Hematopoietic multipotent progenitor cell treated with erythropoietin and hydrocortisone succinate and interleukin-3 and kit ligand, for 17 days (in vitro differentiated cells): ENCODE measurements around the gene OSTF1.

Source experiments
- DNase-seq: peaks from one replicate; pipeline ENCODE4 v3.0.0-alpha.2; 2015; ENCODE audit warnings: low spot score

Gene OSTF1

DNA sequence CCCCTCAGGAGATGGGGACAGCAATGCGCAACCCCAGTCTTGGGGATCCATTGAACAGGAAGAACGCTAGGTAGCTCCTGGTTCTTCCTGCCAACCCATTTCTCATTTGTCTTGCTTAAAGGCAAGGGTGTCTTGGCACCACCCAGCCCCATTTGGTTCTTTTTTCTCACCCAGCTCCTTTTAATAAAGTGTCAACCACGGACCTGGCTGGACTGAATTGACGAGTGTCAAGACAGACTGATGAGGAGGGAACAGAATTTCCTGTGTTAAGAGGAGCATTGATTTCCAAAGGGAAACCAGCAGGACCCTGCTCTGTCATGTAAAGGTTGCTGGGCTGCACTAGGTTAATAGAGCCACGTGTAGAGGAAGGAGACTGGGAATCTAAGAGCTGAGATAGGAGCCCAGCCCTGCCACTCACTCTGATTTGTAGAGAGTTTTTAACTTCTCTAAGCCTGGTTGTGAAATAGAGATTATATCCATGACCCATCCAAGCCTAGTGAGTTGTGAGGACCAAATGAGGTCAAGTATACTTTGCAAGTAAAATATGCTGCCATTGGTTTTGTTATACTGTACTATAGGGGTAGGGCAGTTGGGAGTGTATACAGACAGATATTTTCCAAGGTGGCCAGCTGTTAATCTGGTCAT, 33.7 kb downstream of the OSTF1 start:
- DNase-seq = no peak

DNA sequence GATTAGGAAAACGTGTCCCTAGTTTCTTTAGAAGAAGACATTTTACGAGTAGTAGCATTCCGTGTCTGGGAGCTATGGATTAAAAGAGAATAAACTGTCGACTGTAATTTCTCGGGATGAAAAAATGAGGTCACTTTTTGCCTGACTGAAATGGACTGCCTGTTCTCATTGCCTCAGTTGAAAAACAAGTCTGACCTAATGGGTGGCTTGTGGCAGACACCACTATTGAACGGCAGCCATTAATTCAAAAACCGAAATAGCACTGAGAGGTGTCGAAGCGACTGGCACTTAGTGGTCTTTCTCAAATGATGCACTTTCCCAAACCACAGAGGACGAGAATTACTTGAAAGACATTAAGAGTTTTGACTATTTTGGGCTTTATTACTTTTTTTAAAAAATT, 35.4 kb downstream of the OSTF1 start:
- no peak for DNase-seq

DNA sequence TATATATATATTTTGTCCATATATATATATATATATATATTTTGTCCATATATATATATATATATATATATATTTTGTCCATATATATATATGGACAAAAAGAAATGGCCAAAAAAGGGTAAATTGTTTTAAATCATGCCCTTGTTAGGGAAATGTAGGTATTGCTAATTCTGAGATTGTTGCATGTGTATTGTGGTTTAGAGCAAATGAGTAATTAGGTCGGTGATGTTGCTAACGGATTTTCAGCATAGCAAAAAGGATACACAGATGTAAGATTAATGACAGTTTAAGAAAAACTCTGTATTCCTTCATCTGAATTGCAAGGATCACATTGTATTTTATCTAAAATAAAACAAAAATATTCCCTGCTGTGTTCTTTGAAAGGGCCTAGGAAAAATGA, 40.2 kb downstream of the OSTF1 start:
- no peak for DNase-seq

DNA sequence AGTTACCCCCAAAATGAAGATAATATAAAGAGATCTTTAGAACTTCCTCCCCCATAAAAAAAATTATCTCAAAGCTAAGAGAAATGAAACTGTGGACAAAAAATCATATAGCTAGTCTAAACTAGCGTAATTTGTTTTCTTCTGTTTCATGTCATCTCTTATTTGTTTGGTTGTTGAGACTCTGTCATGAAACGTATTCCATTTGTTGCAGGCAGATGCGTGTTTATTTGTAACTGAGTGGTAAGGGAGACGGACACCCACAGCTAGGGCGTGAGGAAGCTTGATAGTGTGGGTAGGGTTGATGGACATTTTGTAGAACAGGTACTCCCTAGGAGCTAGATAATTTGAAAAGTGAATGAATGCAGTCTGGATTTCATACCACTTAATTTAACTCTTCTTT, 41.9 kb downstream of the OSTF1 start:
- DNase-seq = no peak

DNA sequence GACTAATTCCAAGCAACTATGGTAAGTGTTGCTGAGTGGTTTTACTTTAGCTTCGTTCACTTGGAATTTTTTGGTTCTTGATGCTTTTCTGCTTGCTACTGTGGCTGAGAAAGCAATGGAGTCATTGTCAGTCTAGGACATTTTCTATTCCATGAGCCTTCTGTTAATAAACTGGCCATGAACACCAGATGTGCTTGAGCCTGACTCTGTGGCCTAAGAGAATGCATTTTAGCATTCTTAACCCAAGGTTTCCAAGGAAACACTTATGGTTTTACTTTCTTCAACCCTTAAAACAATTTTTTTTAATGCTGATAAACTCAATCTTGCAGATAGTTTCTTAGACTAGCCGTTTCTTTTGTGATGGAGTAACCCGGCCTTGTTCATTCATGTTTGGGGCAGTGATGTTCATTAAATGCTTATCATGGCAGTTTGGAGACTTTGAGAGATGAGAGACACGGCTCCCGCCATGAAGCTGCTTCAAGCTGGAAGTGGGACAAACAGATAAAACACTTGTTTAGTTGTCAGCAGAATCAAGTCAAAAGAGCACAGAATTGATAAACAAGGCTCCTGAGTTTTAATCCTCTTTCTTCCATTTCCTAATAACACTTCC, 42.4 kb downstream of the OSTF1 start:
- DNase-seq = no peak

DNA sequence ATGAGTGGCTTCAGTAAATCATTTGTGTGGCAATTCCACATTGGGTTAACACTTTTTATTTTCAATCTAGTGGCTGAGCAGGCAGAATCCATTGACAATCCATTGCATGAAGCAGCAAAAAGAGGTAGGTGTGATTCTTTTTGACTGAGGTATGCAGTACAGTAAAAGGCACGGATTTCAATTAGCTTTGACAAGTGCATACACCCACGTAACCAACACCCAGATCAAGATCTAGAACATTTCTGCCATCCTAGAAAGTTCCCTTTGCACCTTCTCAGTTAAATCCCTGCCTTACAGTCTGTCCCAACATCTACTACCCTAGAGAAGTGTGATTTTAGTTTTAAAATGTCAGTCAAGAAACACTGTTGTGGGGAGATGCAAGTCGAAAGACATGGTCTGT, 43.4 kb downstream of the OSTF1 start:
- DNase-seq = no peak

DNA sequence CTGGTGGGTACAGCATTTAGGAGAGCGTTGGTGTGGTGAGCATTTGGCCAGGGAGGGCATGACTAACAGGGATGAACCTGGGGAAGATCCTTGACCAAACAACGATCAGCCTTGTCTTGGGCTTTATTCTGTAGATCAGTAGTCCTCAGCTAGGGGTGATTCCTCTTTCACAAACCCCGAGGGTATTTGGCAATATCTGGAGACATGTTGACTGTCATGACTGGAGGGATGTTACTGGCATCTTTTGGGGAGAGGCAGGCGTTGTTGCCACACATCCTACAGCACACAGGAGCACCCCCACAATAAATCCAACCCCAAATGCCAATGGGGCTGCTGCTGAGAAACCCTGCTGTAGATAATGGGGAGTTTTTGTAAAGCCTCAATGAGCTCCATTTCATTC, 43.9 kb downstream of the OSTF1 start:
- DNase-seq = no peak

DNA sequence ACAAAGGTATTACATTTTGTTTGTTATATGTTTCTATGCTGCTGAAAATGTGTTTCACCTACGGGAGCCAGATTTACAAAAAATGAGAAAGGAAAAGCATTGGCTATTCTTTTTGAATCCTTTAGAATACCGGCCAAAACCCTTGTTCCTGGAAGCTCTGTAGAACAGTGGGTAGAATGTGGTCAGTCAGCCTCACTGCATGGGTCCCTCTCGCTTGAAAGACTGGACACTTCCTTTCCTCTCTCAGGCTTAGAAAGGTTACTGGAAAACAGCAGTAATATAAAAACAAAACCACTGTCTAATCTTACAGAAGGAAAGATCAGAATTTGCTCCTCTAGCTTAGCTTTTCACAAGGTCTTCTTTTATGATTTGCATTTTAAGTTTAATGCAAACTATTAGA, 45.1 kb downstream of the OSTF1 start:
- no peak for DNase-seq

DNA sequence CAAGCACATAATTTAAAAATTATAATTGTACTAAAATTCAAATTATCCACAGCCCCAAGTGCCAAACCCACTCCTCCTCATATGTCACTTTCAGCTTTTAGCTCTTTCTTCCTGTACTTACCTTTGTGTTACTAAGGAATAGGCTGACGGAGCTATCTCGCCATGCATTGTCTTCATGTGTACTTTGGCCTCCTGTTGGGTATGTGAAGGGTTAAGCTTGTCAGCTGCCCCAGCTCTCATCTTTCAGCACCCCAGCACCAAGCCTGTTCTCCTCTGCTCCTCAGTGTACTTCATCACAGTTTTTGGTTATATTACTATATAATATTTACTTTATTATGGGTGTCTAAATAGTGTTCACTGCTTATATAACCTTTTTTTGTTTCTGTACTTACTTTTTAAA, 46.2 kb downstream of the OSTF1 start:
- DNase-seq = no peak

DNA sequence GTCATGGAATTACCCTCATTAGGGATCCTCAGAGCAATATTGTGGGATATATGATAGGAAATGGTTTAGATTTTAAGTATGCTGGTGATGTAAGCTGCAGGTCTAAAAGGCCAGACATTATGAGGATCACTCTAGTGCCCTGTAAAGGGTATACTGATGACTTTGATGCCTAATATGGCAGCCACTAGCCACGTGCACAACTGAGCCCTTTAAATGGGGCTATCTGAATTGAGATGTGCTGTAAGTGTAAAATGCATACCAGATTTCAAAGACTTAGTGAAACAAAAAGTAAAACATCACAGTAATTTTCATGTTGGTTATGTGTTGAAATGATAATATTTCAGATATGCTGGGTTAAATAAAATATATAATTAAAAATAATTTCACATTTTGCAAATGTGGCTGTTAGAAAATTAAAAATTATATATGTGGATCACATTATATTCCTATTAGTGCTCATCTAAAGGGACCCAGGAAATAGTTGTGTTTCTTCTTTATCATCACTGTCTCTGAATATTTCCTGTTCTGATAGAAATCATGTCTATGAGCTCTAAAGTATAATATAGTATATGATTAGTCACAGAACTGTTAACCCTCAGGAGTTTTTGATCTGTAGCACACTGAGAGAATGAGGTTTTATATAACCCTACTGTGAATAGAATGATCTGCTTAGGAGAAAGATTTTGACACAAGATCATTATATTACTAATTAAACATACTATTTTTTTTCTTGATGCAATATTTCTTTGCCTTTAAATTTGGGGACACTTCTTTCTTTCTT, 50.1 kb downstream of the OSTF1 start:
- DNase-seq = no peak

DNA sequence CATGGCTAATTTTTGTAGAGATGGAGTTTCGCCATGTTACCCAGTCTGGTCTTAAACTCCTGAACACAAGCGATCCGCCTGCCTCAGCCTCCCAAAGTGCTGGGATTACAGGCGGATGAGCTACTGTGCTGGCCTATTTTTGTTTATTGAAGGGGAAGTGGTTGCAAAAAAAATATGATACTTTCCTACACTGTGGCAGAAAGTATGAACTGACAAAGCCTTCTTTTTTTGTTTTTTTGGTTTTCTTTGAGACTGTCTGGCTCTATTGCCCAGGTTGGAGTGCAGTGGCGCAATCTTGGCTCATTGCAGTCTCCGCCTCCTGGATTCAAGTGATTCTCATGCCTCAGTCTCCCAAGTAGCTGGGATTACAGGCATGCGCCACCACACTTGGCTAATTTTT, 50.9 kb downstream of the OSTF1 start:
- DNase-seq = no peak

DNA sequence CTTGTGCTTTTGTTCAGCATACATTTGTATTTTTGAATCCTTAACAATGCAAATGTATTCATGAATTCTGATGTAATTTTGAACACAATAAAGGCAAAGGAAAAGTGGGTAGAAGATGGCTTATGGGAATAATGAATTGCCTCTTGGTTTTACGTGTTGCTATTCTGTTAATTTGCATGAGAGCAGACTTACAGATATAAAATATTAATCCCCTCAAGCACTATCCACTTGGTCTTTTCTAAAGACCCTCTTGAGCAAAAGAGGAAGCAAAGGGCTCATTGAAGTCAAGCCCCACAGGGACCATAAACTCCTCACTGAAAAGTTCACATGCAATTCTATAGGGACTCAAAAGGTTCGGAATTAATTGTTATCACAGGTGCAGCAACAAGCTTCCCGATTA, 51.9 kb downstream of the OSTF1 start:
- no peak for DNase-seq

DNA sequence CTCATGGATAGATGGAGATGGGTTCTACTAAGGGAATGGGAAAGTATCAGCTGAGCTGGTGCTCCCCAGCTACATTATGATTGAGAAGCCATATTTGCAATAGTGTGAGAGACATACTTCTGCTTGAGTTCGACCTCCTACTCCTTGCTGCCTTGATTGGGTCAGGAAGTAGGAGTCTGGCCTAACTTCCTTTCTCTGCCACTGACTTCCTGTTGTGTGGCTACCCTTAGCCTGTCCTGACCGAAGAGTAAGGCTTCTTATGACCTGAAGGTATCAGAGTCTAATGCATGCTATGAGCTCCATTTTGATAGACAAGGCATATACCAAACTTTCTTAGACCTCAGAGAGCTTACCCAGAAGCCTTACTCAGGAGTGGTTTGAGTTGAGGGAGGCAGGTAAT, 53.9 kb downstream of the OSTF1 start:
- DNase-seq = no peak

DNA sequence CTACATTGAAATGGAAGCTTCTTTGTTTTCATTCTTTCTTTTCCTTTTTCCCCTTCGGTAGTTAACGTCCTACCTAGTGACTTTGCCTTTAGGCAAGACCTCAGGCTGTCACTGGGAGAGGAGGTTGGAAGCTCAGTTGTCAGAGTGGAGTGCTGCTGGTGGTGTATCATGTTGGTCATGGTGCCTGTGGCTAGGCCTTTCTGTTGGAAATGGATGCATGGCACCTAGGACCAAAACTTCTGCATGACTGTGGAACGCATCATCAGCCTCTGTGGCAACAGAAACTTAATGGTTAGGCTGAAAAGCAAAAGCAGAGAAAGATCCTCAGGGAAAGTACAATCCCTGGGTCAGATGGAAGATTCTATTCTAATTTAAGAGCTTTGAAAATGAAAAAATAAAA, 57.9 kb downstream of the OSTF1 start:
- DNase-seq = no peak

DNA sequence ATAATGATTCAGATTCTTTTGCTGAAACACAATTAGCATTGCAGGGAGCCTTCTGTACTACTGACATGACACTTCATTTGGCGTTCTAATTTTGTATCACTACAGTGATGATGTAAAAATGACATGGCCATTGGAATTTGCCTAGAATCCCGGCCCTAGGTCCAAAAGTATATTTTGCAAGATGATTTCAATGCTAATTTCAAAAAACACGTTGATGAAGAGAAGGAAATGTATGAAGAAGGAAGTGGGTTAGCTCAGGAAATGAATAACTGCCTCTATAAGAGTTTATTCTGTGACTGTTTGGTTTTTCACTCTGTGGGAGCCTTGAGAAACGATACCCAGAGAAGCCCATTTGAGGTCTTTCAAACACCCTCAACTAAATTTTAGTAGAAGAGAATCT, 59.3 kb downstream of the OSTF1 start:
- DNase-seq = no peak

DNA sequence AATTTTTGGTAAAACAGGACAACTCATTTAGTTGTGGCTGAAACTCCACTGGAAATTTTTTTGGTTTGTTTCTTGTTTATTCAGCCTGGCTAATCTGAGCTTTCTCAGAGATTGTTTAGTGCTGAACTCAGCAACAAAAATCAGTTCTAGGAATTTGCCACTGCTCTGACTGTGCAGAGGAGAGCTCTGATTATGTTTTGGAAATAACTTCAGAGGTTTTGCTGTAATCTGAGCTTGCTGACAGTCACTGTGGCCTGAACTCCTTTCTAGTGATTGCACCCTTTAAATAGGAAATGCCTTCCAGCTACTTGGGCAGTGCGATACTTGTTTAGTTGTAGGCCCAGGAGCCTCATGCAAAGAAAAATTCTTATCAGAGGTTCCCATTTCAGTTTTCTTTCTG, 60.2 kb downstream of the OSTF1 start:
- no peak for DNase-seq

DNA sequence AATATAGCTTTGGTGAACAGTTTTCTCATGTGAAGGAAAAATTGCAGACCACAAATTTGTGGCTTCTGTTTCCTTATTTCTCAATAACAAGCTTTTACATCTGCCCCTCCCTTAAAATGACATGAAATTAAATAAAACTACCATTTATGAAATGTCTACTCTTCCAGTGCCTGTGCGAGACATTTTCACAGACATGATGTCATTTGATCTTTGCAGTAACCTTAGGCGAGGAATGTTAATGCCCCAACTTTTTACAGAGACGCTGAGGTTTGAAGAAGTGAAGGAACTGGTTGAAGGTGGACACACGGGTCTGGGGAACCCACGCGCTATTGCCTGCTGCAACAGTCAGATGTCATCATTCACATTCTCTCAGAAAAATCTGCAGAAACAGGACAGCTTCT, 61.5 kb downstream of the OSTF1 start:
- no peak for DNase-seq

DNA sequence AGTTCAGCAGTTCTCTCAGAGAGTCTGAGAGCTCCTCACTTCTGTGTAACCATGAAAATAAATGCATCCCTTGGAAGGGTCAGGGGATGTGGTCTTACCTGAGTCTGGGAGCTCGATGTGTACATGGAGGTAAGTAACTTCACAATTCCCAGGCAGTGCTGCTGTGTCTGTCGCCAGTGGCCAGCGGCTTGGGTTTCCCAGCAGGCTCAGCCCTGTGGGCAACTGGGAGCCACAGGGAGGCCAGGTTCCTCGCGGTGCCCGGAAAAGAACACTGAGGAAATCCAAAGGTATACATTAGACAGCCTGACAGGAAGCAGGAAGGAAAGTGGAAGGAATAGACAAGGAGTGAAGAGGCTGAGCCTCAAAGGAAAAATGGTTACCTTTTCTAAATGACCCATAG, 62.2 kb downstream of the OSTF1 start:
- no peak for DNase-seq

DNA sequence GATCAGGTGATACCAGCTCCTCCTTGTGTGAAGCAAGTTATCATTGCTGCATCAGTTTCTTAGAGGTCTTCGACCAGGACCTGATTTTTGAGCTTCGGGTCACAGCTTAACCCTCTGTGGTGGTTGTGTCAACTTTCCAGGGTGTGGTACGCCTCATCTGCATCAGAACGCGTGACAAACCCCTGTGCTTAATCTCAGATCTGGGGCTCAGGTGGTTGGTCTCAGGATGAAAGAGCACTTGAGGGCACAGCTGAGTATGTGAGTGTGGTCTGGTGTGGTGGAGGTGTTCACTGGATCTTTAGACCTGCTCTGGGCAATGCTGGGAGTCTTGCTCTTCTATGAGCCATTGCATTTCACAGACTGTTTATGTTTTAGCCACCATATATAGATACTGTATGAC, 64.1 kb downstream of the OSTF1 start:
- DNase-seq = no peak

DNA sequence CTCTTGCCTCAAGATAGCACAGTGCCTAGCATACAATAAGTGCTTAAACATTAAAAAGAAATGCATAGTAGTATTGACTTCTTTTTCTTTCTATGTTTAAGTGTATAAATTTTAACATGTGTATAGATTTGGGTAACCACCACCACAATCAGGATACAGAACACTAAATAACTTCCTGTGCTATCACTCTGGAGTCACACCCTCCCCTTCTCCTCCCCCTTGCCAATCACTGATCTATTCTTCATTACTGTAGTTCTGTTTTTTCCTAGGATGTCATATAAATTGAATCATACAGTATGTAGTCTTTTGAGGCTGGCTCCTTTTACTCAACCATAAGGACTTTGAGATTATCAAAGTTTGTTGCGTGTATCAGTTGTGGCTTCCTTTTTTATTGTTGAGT, 68.5 kb downstream of the OSTF1 start:
- DNase-seq = no peak

DNA sequence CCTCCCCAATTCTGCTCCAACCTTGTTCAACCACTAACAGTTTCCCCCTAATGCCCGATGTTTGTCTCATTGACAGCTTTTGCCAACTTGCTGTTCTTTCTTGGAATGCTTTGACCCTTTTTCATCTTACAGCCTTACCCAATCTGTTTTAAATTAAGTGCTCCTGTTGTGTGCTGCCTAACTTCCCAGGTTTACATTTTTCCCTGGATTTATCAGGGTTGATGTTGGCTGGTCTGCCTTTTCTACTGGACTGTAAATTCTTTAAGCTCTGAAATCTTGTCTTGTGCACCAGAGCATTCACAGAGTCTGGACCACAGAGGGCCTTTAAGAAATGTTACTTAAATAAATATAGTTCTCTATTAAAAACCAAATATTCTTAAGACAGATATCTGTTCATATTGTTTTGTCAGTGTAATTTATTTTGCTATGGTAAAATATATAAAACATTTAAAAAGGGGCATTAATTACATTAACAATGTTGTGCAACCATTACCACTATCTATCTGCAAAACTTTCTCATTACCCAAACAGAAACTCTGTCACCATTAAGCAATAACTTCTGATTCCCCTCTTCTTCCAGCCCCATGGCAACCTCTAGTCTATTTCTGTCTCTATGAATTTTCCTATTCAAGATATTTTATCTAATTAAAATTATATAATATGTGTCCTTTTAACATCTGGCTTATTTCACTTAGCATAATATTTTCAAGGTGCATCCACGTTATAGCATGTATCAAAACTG, 73.0 kb downstream of the OSTF1 start:
- DNase-seq = no peak

DNA sequence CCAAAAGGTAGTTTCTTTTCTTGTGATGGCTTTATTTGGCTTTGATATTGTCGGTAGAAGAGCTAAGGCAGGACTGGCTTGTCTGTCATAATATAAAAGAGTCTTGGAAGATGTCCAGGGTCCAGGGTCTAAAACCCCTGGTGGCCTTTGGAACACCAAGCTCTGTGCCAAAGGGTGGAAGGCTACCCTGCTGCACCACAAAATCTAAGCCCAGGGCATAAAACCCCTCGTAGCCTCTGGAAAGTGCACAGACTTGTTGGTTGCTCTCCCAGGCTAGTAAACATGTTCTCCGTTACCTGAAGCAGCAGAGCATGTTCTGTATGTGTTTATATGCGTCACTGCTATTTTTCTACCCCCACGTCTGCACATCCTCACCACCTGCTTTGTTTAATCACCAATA, 75.5 kb downstream of the OSTF1 start:
- no peak for DNase-seq

DNA sequence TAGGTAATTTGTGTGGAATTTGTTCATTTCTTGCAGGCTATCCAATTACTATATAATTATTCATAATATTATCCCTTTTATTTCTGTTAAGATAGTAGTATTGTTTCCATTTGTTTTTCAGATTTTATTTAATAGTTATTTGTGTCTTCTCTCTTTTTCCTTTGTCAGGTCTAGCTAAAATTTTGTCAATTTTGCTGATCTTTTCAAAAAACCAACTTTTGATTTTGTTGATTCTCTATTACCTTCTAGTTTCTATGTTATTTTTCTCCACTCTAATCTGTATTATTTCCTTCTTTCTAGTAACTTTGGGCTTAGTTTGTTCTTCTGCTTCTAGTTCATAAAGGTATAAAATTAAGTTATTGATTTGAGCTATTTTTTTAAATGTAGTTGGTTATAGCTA, 76.3 kb downstream of the OSTF1 start:
- DNase-seq = no peak
